Measurements from ENCODE around the gene PROM2. TPM values are rescaled to one million over a fixed set of nuclear protein-coding genes. Genes with fewer than 3 reads are reported as not detected.

PROM2 gene
- total and polyA plus RNA-seq, 2 donors (not counting 3 experiments of a cell fraction or from before 2014, with no cell fraction given) = 0.39 to 0.60 TPM

DNA sequence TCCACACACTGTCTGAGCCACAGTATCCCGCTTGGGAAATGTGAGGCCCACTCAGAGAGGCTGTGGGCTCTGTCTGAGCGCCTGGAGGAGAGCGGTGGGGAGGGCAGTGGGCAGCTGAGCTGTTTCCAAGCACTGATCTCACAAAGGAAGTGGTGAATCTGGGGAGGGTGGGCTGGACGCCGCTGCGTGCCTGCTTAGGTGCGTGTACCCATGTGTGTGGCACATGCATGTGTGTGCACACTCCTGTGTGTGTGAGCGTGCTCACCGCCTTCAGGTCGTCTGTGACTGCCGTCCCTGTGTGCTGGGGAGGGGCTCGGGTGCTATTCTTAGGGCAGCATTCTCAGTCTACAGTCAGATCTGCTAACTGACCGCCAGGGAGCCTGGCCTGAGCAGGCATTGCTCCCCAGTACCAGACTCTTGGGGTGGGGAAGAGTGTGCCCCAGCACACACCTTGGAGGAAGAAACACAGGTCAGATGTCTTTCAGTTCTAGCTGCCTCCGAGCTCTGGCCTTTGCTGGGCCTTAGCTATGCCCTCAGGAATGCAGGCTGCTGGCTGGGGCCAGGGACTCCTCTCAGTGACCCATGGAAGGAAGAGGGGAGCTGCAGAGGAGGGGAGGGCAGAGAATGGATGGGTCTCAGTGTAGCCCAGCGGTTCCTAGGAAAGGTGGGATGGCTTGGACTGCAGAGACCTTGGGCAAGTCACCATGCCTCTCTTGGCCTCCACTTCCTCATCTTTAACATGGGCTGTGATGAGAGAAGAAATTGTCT, 54.3 kb downstream of the PROM2 start:
- Histone ChIP-seq H3K36me3 (ENCODE audit: control insufficient read depth in 2 of 2, extremely low read depth in 1 of 2, insufficient read depth in 2 of 2, low read length in 2 of 2) (no peaks in the 10 kb centered on the region), H3K27ac (ENCODE audit: insufficient read depth, low read depth, low read length) (no peak overlapping the region), H3K4me3 (replicated peaks in 1 of 3; ENCODE audit: insufficient read depth in 1 of 3, low read depth in 1 of 3, low read length in 3 of 3) (no peak overlapping the region), H4K20me1 (replicated peaks; ENCODE audit: control insufficient read depth, extremely low read depth, insufficient read depth, low read length) (no peaks in the 10 kb centered on the region), H2AFZ (ENCODE audit: low read depth, low read length) (no peak overlapping the region), H3K4me2 (ENCODE audit: insufficient read depth, low read length) (no peak overlapping the region), H3K9ac (replicated peaks; ENCODE audit: extremely low read depth, insufficient read depth, low read length) (no peak overlapping the region), H3K9me3 (replicated peaks; ENCODE audit: control insufficient read depth, insufficient read depth, low read length) (no peaks in the 10 kb centered on the region), H3K79me2 (ENCODE audit: control insufficient read depth, insufficient read depth, low read length) (no peaks in the 10 kb centered on the region), H3K4me1 (ENCODE audit: control insufficient read depth, extremely low read depth, insufficient read depth, low read length) (no peaks in the 10 kb centered on the region), H3K27me3 (ENCODE audit: control insufficient read depth in 2 of 2, insufficient read depth in 2 of 2, low read length in 2 of 2) (no peaks in the 10 kb centered on the region), H3K9me1 (replicated peaks; ENCODE audit: control insufficient read depth, extremely low read depth, insufficient read depth, low read length) (no peaks in the 10 kb centered on the region)
- dilution Hi-C loops (cut with MboI; ENCODE audit: extremely low pct_ligation_motif_present, low sequenced_read_pairs) (no loop called here), intact Hi-C loops (cut with micrococcal nuclease) (no loop called here)
- ChIA-PET POLR2A (no interaction called here), CTCF (no interaction called here)
- DNase-seq (ENCODE audit: low read depth, low spot score) (no peak), FAIRE-seq (no peak)
- no TSS peak for BruUV-seq (replicated peaks)
- TF ChIP-seq GATA2 (IDR thresholded peaks at IDR 0.05; ENCODE audit: insufficient read depth, insufficient read length, low read depth, low read length) = no peak
- TF ChIP-seq POLR2AphosphoS5 (IDR thresholded peaks at IDR 0.05; ENCODE audit: insufficient read depth, low read depth, low read length) = no peak
- TF ChIP-seq, protein P1, sequence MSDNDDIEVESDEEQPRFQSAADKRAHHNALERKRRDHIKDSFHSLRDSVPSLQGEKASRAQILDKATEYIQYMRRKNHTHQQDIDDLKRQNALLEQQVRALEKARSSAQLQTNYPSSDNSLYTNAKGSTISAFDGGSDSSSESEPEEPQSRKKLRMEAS (IDR thresholded peaks at IDR 0.05; ENCODE audit: insufficient read depth, insufficient read length) = no peak
- TF ChIP-seq JUN (IDR thresholded peaks at IDR 0.05; ENCODE audit: borderline replicate concordance, insufficient read depth, insufficient read length, low read depth) = no peak
- no peak for TF ChIP-seq POLR2A (IDR thresholded peaks at IDR 0.05; ENCODE audit: low read depth, low read length)
- TF ChIP-seq, protein P2, sequence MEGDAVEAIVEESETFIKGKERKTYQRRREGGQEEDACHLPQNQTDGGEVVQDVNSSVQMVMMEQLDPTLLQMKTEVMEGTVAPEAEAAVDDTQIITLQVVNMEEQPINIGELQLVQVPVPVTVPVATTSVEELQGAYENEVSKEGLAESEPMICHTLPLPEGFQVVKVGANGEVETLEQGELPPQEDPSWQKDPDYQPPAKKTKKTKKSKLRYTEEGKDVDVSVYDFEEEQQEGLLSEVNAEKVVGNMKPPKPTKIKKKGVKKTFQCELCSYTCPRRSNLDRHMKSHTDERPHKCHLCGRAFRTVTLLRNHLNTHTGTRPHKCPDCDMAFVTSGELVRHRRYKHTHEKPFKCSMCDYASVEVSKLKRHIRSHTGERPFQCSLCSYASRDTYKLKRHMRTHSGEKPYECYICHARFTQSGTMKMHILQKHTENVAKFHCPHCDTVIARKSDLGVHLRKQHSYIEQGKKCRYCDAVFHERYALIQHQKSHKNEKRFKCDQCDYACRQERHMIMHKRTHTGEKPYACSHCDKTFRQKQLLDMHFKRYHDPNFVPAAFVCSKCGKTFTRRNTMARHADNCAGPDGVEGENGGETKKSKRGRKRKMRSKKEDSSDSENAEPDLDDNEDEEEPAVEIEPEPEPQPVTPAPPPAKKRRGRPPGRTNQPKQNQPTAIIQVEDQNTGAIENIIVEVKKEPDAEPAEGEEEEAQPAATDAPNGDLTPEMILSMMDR (IDR thresholded peaks at IDR 0.05; ENCODE audit: extremely low read depth in 1 of 2, insufficient read depth in 1 of 2, low read depth in 1 of 2, low read length in 2 of 2) = no peak
- no peak for TF ChIP-seq EZH2 (IDR thresholded peaks at IDR 0.05; ENCODE audit: borderline replicate concordance, low read depth, low read length, severe bottlenecking)
- no peak for TF ChIP-seq FOS (IDR thresholded peaks at IDR 0.05; ENCODE audit: borderline replicate concordance, insufficient read depth, low read length)
- TF ChIP-seq MYC (IDR thresholded peaks at IDR 0.05; ENCODE audit: low read depth, low read length) = no peak
